ENCODE data around the gene FGGY.

GRCh38 chr1:59695252-59695651 lies 398.4 kb downstream of the FGGY start:
- TF ChIP-seq, protein P1, sequence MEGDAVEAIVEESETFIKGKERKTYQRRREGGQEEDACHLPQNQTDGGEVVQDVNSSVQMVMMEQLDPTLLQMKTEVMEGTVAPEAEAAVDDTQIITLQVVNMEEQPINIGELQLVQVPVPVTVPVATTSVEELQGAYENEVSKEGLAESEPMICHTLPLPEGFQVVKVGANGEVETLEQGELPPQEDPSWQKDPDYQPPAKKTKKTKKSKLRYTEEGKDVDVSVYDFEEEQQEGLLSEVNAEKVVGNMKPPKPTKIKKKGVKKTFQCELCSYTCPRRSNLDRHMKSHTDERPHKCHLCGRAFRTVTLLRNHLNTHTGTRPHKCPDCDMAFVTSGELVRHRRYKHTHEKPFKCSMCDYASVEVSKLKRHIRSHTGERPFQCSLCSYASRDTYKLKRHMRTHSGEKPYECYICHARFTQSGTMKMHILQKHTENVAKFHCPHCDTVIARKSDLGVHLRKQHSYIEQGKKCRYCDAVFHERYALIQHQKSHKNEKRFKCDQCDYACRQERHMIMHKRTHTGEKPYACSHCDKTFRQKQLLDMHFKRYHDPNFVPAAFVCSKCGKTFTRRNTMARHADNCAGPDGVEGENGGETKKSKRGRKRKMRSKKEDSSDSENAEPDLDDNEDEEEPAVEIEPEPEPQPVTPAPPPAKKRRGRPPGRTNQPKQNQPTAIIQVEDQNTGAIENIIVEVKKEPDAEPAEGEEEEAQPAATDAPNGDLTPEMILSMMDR (IDR thresholded peaks at IDR 0.05; ENCODE audit: low read depth, low read length): no peak
- no peak for TF ChIP-seq POLR2A (IDR thresholded peaks at IDR 0.05; ENCODE audit: extremely low read depth, insufficient read length)
